Ammon's horn (tissue), 1 donor: ENCODE data around the gene TSHZ1.
"Not testable (repeated sequence)": the region's sequence is repeated elsewhere in the genome, so short reads cannot be mapped to it uniquely, and the experiment has no call there.

Experiments
- DNase-seq: peaks from one replicate; pipeline ENCODE4 v3.0.0-alpha.2; 2016; ENCODE audit warnings: low spot score

Gene TSHZ1

GRCh38 chr18:75314606-75315005 lies 104.0 kb downstream of the TSHZ1 start:
- DNase-seq = no peak

- no peak for DNase-seq
These were observed 105.6 kb downstream of the TSHZ1 start for GRCh38 chr18:75316223-75316622.

- DNase-seq = no peak
These were observed 106.2 kb downstream of the TSHZ1 start for GRCh38 chr18:75316826-75317225.

GRCh38 chr18:75317300-75317699 lies 106.7 kb downstream of the TSHZ1 start:
- no peak for DNase-seq

- no peak for DNase-seq
These were observed 107.1 kb downstream of the TSHZ1 start for GRCh38 chr18:75317703-75318102.

GRCh38 chr18:75319905-75320304 lies 109.3 kb downstream of the TSHZ1 start:
- DNase-seq = no peak

- DNase-seq = no peak
These were observed 109.9 kb downstream of the TSHZ1 start for GRCh38 chr18:75320506-75320905.

GRCh38 chr18:75321431-75321830 lies 110.8 kb downstream of the TSHZ1 start:
- no peak for DNase-seq

- DNase-seq = no peak
These were observed 111.6 kb downstream of the TSHZ1 start for GRCh38 chr18:75322206-75322605.

GRCh38 chr18:75323821-75324585 lies 113.4 kb downstream of the TSHZ1 start:
- DNase-seq = no peak

- no peak for DNase-seq
These were observed 114.2 kb downstream of the TSHZ1 start for GRCh38 chr18:75324686-75325257.

- not testable (repeated sequence) for DNase-seq
These were observed 119.2 kb downstream of the TSHZ1 start for GRCh38 chr18:75329753-75330152.

- no peak for DNase-seq
These were observed 119.7 kb downstream of the TSHZ1 start for GRCh38 chr18:75330308-75330707.

GRCh38 chr18:75334869-75335268 lies 124.3 kb downstream of the TSHZ1 start:
- no peak for DNase-seq

GRCh38 chr18:75335511-75335910 lies 124.9 kb downstream of the TSHZ1 start:
- DNase-seq = no peak

- no peak for DNase-seq
These were observed 126.2 kb downstream of the TSHZ1 start for GRCh38 chr18:75336767-75337166.

- no peak for DNase-seq
These were observed 126.8 kb downstream of the TSHZ1 start for GRCh38 chr18:75337348-75337747.

GRCh38 chr18:75338631-75339030 lies 128.0 kb downstream of the TSHZ1 start:
- DNase-seq = no peak
